ENCODE measurements around the gene SPTLC2.
A peak's percentile ranks its signal among the peaks of the same experiment; 100 is the strongest.

SPTLC2 gene

GRCh38 chr14:77470224-77470870 lies 146.1 kb downstream of the SPTLC2 start:
- peak; percentile 9 for DNase-seq (ENCODE audit: low spot score)
- in situ Hi-C loops (cut with MboI; ENCODE audit: low pct_unique_long_range_greater_than_20kb, low sequenced_read_pairs, unreplicated experiment), result no loop called here
- no peak for TF ChIP-seq CTCF (IDR thresholded peaks at IDR 0.05; ENCODE audit: extremely low read depth, insufficient read depth, missing control alignments)

GRCh38 chr14:77469539-77469938 lies 146.9 kb downstream of the SPTLC2 start:
- TF ChIP-seq CTCF (IDR thresholded peaks at IDR 0.05; ENCODE audit: extremely low read depth, insufficient read depth, missing control alignments), result no peak
- no peak for DNase-seq (ENCODE audit: low spot score)
- in situ Hi-C loops (cut with MboI; ENCODE audit: low pct_unique_long_range_greater_than_20kb, low sequenced_read_pairs, unreplicated experiment), result no loop called here

- DNase-seq (ENCODE audit: low spot score), result no peak
- in situ Hi-C loops (cut with MboI; ENCODE audit: low pct_unique_long_range_greater_than_20kb, low sequenced_read_pairs, unreplicated experiment), result no loop called here
- TF ChIP-seq CTCF (IDR thresholded peaks at IDR 0.05; ENCODE audit: extremely low read depth, insufficient read depth, missing control alignments), result no peak
Measured at GRCh38 chr14:77469067-77469505, 147.4 kb downstream of the SPTLC2 start.

GRCh38 chr14:77467801-77468200 lies 148.6 kb downstream of the SPTLC2 start:
- DNase-seq (ENCODE audit: low spot score), result no peak
- TF ChIP-seq CTCF (IDR thresholded peaks at IDR 0.05; ENCODE audit: extremely low read depth, insufficient read depth, missing control alignments), result no peak
- in situ Hi-C loops (cut with MboI; ENCODE audit: low pct_unique_long_range_greater_than_20kb, low sequenced_read_pairs, unreplicated experiment), result no loop called here

GRCh38 chr14:77459072-77459723 lies 157.2 kb downstream of the SPTLC2 start:
- peak; percentile 56 for DNase-seq (ENCODE audit: low spot score)
- TF ChIP-seq CTCF (IDR thresholded peaks at IDR 0.05; ENCODE audit: extremely low read depth, insufficient read depth, missing control alignments), result peak; percentile 81
- in situ Hi-C loops (cut with MboI; ENCODE audit: low pct_unique_long_range_greater_than_20kb, low sequenced_read_pairs, unreplicated experiment), result no loop called here

- in situ Hi-C loops (cut with MboI; ENCODE audit: low pct_unique_long_range_greater_than_20kb, low sequenced_read_pairs, unreplicated experiment), result no loop called here
- TF ChIP-seq CTCF (IDR thresholded peaks at IDR 0.05; ENCODE audit: extremely low read depth, insufficient read depth, missing control alignments), result no peak
- no peak for DNase-seq (ENCODE audit: low spot score)
Measured at GRCh38 chr14:77458249-77458950, 158.0 kb downstream of the SPTLC2 start.
